ENCODE measurements around the gene SUV39H1. TPM values are rescaled to one million over a fixed set of nuclear protein-coding genes. Genes with fewer than 3 reads are reported as not detected.

SUV39H1 gene
- total RNA-seq, 3 donors from 2014 or later (not counting 1 experiment from before 2014, with no cell fraction given) = 9.2 to 11.6 (median 11.0) TPM

DNA sequence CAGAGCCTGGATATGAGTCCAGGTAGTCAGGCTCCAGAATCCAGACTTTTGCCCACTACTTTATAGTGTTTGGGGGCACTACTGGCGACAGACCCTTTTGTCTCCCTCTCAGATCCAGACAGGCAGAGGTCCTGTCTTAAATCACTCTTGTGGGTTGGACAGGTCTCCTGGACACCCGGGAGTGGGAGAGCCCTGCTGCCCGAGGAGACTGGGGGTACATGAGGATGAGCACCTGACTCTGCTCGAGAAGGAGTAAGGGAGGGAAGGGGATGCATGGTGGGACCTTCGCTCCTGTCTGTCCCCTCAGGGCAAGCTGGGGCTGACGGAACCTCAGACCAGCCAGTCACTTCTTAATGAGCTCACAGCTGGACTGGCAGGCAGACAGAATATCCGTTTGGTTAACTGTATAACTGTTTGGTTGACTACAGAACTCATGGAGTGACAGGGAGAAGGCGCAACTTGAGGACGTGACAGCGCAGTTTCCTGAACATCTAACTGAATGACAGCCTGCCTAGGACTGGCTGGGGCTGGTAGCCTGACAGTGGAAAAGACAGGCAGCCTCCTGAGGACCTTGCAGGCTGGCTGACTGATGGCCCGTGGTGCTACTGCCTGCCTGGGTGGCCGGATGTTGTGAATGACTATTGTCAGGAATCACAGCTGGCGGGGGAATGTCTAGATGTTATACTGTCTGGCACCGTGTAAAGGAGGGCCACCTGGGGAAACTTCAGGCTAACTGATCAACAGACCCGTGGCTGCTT lies 1.6 kb upstream of the SUV39H1 start:
- Histone ChIP-seq H3K36me3 (ENCODE audit: control insufficient read depth, insufficient read depth, low read length) (peaks cover 11% of the 10 kb centered on the region), H3K4me1 (ENCODE audit: control insufficient read depth, insufficient read depth, low read length) (peaks cover 20% of the 10 kb centered on the region), H3K9me3 (ENCODE audit: control insufficient read depth, insufficient read depth, low read length) (no peaks in the 10 kb centered on the region), H3K27ac (ENCODE audit: low read length) (no peak overlapping the region), H3K27me3 (ENCODE audit: control insufficient read depth, insufficient read depth, low read length) (no peaks in the 10 kb centered on the region), H3K4me3 (ENCODE audit: low read length) (no peak overlapping the region)
- H3K27me3 Mint-ChIP-seq (ENCODE audit: low read depth in 2 of 2) = no peaks in the 10 kb centered on the region
- ATAC-seq (no peak), DNase-seq (no peak)
- H3K4me1 Mint-ChIP-seq = peaks cover 7 to 23% of the 10 kb centered on the region in 2 donors
- H3K27ac Mint-ChIP-seq = peak overlapping the region; percentile 86 to 99
- H3K36me3 Mint-ChIP-seq = no peaks in the 10 kb centered on the region
- TF ChIP-seq, protein P1, sequence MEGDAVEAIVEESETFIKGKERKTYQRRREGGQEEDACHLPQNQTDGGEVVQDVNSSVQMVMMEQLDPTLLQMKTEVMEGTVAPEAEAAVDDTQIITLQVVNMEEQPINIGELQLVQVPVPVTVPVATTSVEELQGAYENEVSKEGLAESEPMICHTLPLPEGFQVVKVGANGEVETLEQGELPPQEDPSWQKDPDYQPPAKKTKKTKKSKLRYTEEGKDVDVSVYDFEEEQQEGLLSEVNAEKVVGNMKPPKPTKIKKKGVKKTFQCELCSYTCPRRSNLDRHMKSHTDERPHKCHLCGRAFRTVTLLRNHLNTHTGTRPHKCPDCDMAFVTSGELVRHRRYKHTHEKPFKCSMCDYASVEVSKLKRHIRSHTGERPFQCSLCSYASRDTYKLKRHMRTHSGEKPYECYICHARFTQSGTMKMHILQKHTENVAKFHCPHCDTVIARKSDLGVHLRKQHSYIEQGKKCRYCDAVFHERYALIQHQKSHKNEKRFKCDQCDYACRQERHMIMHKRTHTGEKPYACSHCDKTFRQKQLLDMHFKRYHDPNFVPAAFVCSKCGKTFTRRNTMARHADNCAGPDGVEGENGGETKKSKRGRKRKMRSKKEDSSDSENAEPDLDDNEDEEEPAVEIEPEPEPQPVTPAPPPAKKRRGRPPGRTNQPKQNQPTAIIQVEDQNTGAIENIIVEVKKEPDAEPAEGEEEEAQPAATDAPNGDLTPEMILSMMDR (IDR thresholded peaks at IDR 0.05) = no peak
- WGBS (ENCODE audit: insufficient coverage) = 60% methylated on average over 14 of the region's 15 CpGs
- intact Hi-C loops (cut with micrococcal nuclease) = no loop called here
- no peaks in the 10 kb centered on the region for H3K9me3 Mint-ChIP-seq
- peak overlapping the region; percentile 28 for H3K4me3 Mint-ChIP-seq

DNA sequence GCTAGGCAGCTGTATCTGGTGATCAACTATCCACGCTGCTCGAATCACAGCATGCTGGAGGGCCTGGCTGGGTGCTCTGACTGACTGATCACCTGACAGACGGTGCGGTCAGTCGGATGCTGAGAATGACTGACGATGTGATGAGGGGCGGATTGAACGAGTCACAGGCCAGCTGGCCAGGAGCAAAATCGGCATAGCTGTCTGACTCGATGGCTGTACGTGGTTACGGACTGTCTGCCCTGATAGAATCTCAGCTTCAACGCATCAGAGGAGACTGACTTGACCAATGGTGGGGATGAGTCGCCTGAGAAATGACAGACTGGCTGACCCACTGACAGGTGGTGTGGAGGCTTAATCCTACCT lies 1.0 kb upstream of the SUV39H1 start:
- intact Hi-C loops (cut with micrococcal nuclease) = no loop called here
- no peak for DNase-seq

DNA sequence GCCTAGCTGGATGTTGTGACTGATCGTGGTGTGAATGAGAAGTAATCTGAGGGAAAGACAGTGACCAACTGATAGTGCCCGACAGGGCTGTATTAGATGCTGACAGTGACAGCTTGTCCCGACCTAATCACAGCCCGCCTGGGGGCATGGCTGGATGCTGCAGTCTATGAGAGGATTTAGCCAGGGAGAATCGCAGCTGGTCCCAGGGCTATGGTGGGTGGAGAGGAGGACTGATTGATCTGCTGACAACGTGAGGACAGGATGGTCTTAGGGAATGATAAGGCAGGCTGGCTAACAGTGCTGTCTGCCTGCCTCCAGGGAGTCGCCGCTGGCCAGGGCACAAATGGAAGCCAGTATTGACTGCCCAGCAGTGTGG lies 621 bp upstream of the SUV39H1 start:
- Histone ChIP-seq H3K27me3 (ENCODE audit: control insufficient read depth, insufficient read depth, low read length) (no peaks in the 10 kb centered on the region), H3K36me3 (ENCODE audit: control insufficient read depth, insufficient read depth, low read length) (peaks cover 9% of the 10 kb centered on the region), H3K4me3 (ENCODE audit: low read length) (peak overlapping the region; percentile 72), H3K4me1 (ENCODE audit: control insufficient read depth, insufficient read depth, low read length) (peaks cover 20% of the 10 kb centered on the region), H3K9me3 (ENCODE audit: control insufficient read depth, insufficient read depth, low read length) (no peaks in the 10 kb centered on the region), H3K27ac (ENCODE audit: low read length) (peak overlapping the region; percentile 85)
- TF ChIP-seq, protein P1 (IDR thresholded peaks at IDR 0.05) = no peak
- ATAC-seq (peak in 1 of 3 donors; percentile 1), DNase-seq (no peak)
- peak overlapping the region; percentile 90 for H3K4me3 Mint-ChIP-seq
- no peaks in the 10 kb centered on the region for H3K9me3 Mint-ChIP-seq
- peaks cover 7 to 23% of the 10 kb centered on the region in 2 donors for H3K4me1 Mint-ChIP-seq
- H3K36me3 Mint-ChIP-seq = no peaks in the 10 kb centered on the region
- WGBS (ENCODE audit: insufficient coverage) = 8% methylated on average over 8 of the region's 8 CpGs
- no peaks in the 10 kb centered on the region for H3K27me3 Mint-ChIP-seq (ENCODE audit: low read depth in 2 of 2)
- peak overlapping the region; percentile 86 to 99 for H3K27ac Mint-ChIP-seq
- intact Hi-C loops (cut with micrococcal nuclease) = loop anchor here (2.0 kb wide), 3 partner anchors 19 to 105 kb away; no protein-coding TSS in a partner anchor

More for the DNA sequence above, 1.0 kb upstream of the SUV39H1 start:
- H3K27me3 ChIP-seq (ENCODE audit: control insufficient read depth, insufficient read depth, low read length) = no peaks in the 10 kb centered on the region
- no peak for ATAC-seq
- peaks cover 10% of the 10 kb centered on the region for H3K36me3 ChIP-seq (ENCODE audit: control insufficient read depth, insufficient read depth, low read length)
- Mint-ChIP-seq H3K4me3 (peak overlapping the region; percentile 90), H3K36me3 (no peaks in the 10 kb centered on the region), H3K4me1 (peaks cover 7 to 23% of the 10 kb centered on the region in 2 donors), H3K9me3 (no peaks in the 10 kb centered on the region), H3K27me3 (ENCODE audit: low read depth in 2 of 2) (no peaks in the 10 kb centered on the region), H3K27ac (peak overlapping the region; percentile 86 to 99)
- peaks cover 20% of the 10 kb centered on the region for H3K4me1 ChIP-seq (ENCODE audit: control insufficient read depth, insufficient read depth, low read length)
- no peaks in the 10 kb centered on the region for H3K9me3 ChIP-seq (ENCODE audit: control insufficient read depth, insufficient read depth, low read length)
- TF ChIP-seq, protein P1 (IDR thresholded peaks at IDR 0.05) = no peak
- WGBS (ENCODE audit: insufficient coverage) = 70% methylated on average over 14 of the region's 14 CpGs
- H3K27ac ChIP-seq (ENCODE audit: low read length) = peak overlapping the region; percentile 85
- peak overlapping the region; percentile 72 for H3K4me3 ChIP-seq (ENCODE audit: low read length)
